H1 (cell line): ENCODE measurements around the gene RAB40B. TPM values are rescaled to one million over a fixed set of nuclear protein-coding genes. Genes with fewer than 3 reads are reported as not detected.

Experiments used
- CTCF ChIA-PET: fragments of 300-600 bp; sonication (Branson Sonifier 250); formaldehyde crosslinking; loops from one replicate; lab custom pipeline; 2021; ENCODE audit not compliant: partially characterized antibody; lab: Charles Lee
- POLR2A ChIA-PET: fragments of 300-600 bp; sonication (Branson Sonifier 250); formaldehyde crosslinking; loops from one replicate; lab custom pipeline; 2021; ENCODE audit warnings: inconsistent platforms; ENCODE audit not compliant: partially characterized antibody; lab: Charles Lee
- DNase-seq, 2 experiments: peaks; one replicate each; pipeline versions ENCODE4 v3.0.0 to v3.0.0-alpha.2; 2010 to 2022; ENCODE audit warnings: low spot score in 2 of 2, low read depth in 1 of 2, mixed read lengths in 1 of 2
- FAIRE-seq: peaks from 2 replicates; lab custom pipeline; 2011; peaks lifted over from hg19 to GRCh38; lab: Jason Lieb, UNC
- H2AFZ ChIP-seq: 2 replicates; pipeline ENCODE4 v1.8.1; 2012; ENCODE audit warnings: low read length, inconsistent platforms
- H2AK5ac ChIP-seq: 2 replicates; pipeline ENCODE4 v1.6.1; 2013; ENCODE audit warnings: low read depth, low read length
- H2BK120ac ChIP-seq: replicated peaks from 2 replicates; pipeline ENCODE3; 2013; ENCODE audit warnings: low read depth, low read length, inconsistent platforms
- H2BK12ac ChIP-seq: 2 replicates; pipeline ENCODE4 v1.6.1; 2013; ENCODE audit warnings: low read depth, low read length
- H2BK15ac ChIP-seq: 2 replicates; pipeline ENCODE4 v1.6.1; 2013; ENCODE audit warnings: low read length
- H2BK20ac ChIP-seq: 2 replicates; pipeline ENCODE4 v1.6.1; 2013; ENCODE audit warnings: low read length
- H2BK5ac ChIP-seq: 2 replicates; pipeline ENCODE4 v1.6.1; 2013; ENCODE audit warnings: low read depth, low read length
- H3K14ac ChIP-seq: 2 replicates; pipeline ENCODE4 v1.6.1; 2013; ENCODE audit warnings: inconsistent platforms; ENCODE audit not compliant: insufficient read length
- H3K18ac ChIP-seq: 2 replicates; pipeline ENCODE4 v1.6.1; 2013; ENCODE audit warnings: low read length; ENCODE audit errors: extremely low read depth
- H3K23ac ChIP-seq: 2 replicates; pipeline ENCODE4 v1.6.1; 2013; ENCODE audit warnings: inconsistent platforms; ENCODE audit not compliant: insufficient read length
- H3K23me2 ChIP-seq: 2 replicates; pipeline ENCODE4 v1.6.1; 2013; ENCODE audit warnings: low read depth, low read length
- H3K27ac ChIP-seq: 2 replicates; pipeline ENCODE4 v1.6.1; 2011; ENCODE audit warnings: low read depth, low read length, inconsistent platforms
- H3K27me3 ChIP-seq, 4 experiments: replicated peaks in 1 of 4; 1 replicate in 1 of 4; 2 replicates in 3 of 4; pipeline versions ENCODE4 v1.6.1 to v1.8.1; 2011 to 2013; ENCODE audit warnings: low read length in 3 of 4, mild to moderate bottlenecking in 3 of 4, inconsistent platforms in 2 of 4, mixed read lengths in 2 of 4, moderate library complexity in 1 of 4; ENCODE audit not compliant: control insufficient read depth in 3 of 4, insufficient read depth in 3 of 4; ENCODE audit errors: extremely low read depth in 1 of 4
- H3K36me3 ChIP-seq, 4 experiments: 2 replicates each; pipeline versions ENCODE4 v1.6.1 to v1.8.1; 2011 to 2013; ENCODE audit warnings: mild to moderate bottlenecking in 4 of 4, low read length in 3 of 4, moderate library complexity in 2 of 4, control low read depth in 1 of 4, inconsistent platforms in 1 of 4; ENCODE audit not compliant: insufficient read depth in 4 of 4, control insufficient read depth in 2 of 4
- H3K4ac ChIP-seq: replicated peaks from 2 replicates; pipeline ENCODE3; 2013; ENCODE audit warnings: low read length, low read depth, mixed read lengths, inconsistent platforms; ENCODE audit not compliant: insufficient read length
- H3K4me1 ChIP-seq, 4 experiments: replicated peaks in 1 of 4; 1 replicate in 1 of 4; 2 replicates in 3 of 4; pipeline versions ENCODE4 v1.6.1 to v1.8.1; 2011 to 2013; ENCODE audit warnings: low read length in 3 of 4, inconsistent platforms in 2 of 4, mixed read lengths in 1 of 4; ENCODE audit not compliant: insufficient read depth in 4 of 4, control insufficient read depth in 3 of 4
- H3K4me2 ChIP-seq, 2 experiments: 2 replicates each; pipeline versions ENCODE4 v1.6.1 to v1.8.1; 2011 to 2013; ENCODE audit warnings: low read depth in 2 of 2, low read length in 2 of 2, control low read depth in 1 of 2, inconsistent platforms in 1 of 2, mild to moderate bottlenecking in 1 of 2; ENCODE audit not compliant: insufficient read depth in 1 of 2
- H3K4me3 ChIP-seq, 4 experiments: fragments of 200-600, 300-600 bp in 1 of 4; sonication (generic), shearing (Covaris generic), sonication (Bioruptor Twin) in 1 of 4; 2 replicates each; pipeline versions ENCODE4 v1.5.1 to v1.8.1; 2011 to 2016; ENCODE audit warnings: low read length in 4 of 4, low read depth in 3 of 4, control low read depth in 2 of 4, inconsistent platforms in 2 of 4, mild to moderate bottlenecking in 2 of 4, mixed read lengths in 1 of 4, moderate library complexity in 1 of 4; ENCODE audit not compliant: insufficient read depth in 2 of 4; ENCODE audit errors: extremely low read depth in 1 of 4
- H3K56ac ChIP-seq: replicated peaks from 2 replicates; pipeline ENCODE3; 2013; ENCODE audit warnings: low read depth, mild to moderate bottlenecking, mixed read lengths, low read length, inconsistent platforms; ENCODE audit not compliant: insufficient read length
- H3K79me1 ChIP-seq: 2 replicates; pipeline ENCODE4 v1.6.1; 2013; ENCODE audit warnings: low read depth, low read length, control low read depth
- H3K79me2 ChIP-seq, 2 experiments: 2 replicates each; pipeline versions ENCODE4 v1.6.1 to v1.8.1; 2012 to 2013; ENCODE audit warnings: low read length in 2 of 2, mild to moderate bottlenecking in 2 of 2, inconsistent platforms in 1 of 2; ENCODE audit not compliant: insufficient read depth in 2 of 2, control insufficient read depth in 1 of 2
- H3K9ac ChIP-seq, 4 experiments: replicated peaks in 1 of 4; 1 replicate in 1 of 4; 2 replicates in 3 of 4; pipeline versions ENCODE4 v1.6.1 to v1.8.1; 2011 to 2013; ENCODE audit warnings: low read depth in 3 of 4, low read length in 3 of 4, control low read depth in 2 of 4, mild to moderate bottlenecking in 2 of 4, moderate library complexity in 2 of 4, inconsistent platforms in 1 of 4; ENCODE audit errors: extremely low read depth in 1 of 4
- H3K9me3 ChIP-seq, 2 experiments: 2 replicates each; pipeline versions ENCODE4 v1.6.1 to v1.8.1; 2012 to 2013; ENCODE audit warnings: mild to moderate bottlenecking in 2 of 2, moderate library complexity in 2 of 2, control low read depth in 1 of 2, inconsistent platforms in 1 of 2, low read depth in 1 of 2, low read length in 1 of 2, mixed read lengths in 1 of 2; ENCODE audit not compliant: insufficient read depth in 2 of 2
- H4K20me1 ChIP-seq, 2 experiments: replicated peaks in 1 of 2; 2 replicates each; pipeline versions ENCODE3 to v1.8.1; 2011 to 2013; ENCODE audit warnings: inconsistent platforms in 2 of 2, low read length in 2 of 2, mild to moderate bottlenecking in 1 of 2; ENCODE audit not compliant: insufficient read depth in 2 of 2, control insufficient read depth in 1 of 2
- H4K5ac ChIP-seq: 2 replicates; pipeline ENCODE4 v1.6.1; 2013; ENCODE audit warnings: low read length, low read depth, mixed read lengths, inconsistent platforms; ENCODE audit not compliant: insufficient read length
- H4K8ac ChIP-seq: 2 replicates; pipeline ENCODE4 v1.8.0; 2013; ENCODE audit warnings: mild to moderate bottlenecking, moderate library complexity, low read length, inconsistent platforms; ENCODE audit not compliant: insufficient read depth; ENCODE audit errors: extremely low read depth
- H4K91ac ChIP-seq: replicated peaks from 2 replicates; pipeline ENCODE3; 2013; ENCODE audit warnings: low read length, mixed read lengths, inconsistent platforms; ENCODE audit not compliant: insufficient read length
- BCL11A ChIP-seq, 2 experiments: IDR thresholded peaks; one replicate each; pipeline ENCODE4 v1.6.1; 2011; ENCODE audit warnings: low read depth in 2 of 2, low read length in 2 of 2, mild to moderate bottlenecking in 2 of 2
- E2F6 ChIP-seq: IDR thresholded peaks from 2 replicates; pipeline ENCODE4 v1.6.1; 2012; ENCODE audit warnings: inconsistent platforms
- PHF8 ChIP-seq: fragments of 200-600 bp; sonication (generic); conservative IDR thresholded peaks from 2 replicates; pipeline ENCODE4 v1.7.1; 2012; ENCODE audit warnings: low read depth, mild to moderate bottlenecking, inconsistent platforms, low read length, moderate library complexity
- RAD21 ChIP-seq, 2 experiments: IDR thresholded peaks in 1 of 2; conservative IDR thresholded peaks in 1 of 2; 2 replicates each; pipeline ENCODE4 v1.6.1; 2011; ENCODE audit warnings: low read depth in 2 of 2, low read length in 2 of 2, improper control_type of control experiment in 1 of 2, inconsistent platforms in 1 of 2, mild to moderate bottlenecking in 1 of 2, moderate library complexity in 1 of 2
- SIX5 ChIP-seq: IDR thresholded peaks from 2 replicates; pipeline ENCODE4 v1.6.1; 2011; ENCODE audit warnings: mild to moderate bottlenecking, low read depth, low read length
- WGBS, 2 experiments: shearing (Covaris generic) in 1 of 2; methylation state at CpG; one replicate each; pipeline versions ENCODE4 v1.1.6 to v1.1.7; 2013 to 2015; ENCODE audit warnings: low lambda C conversion rate in 2 of 2, mixed read lengths in 2 of 2, inconsistent platforms in 1 of 2, low coverage in 1 of 2, missing lambda C conversion rate in 1 of 2; ENCODE audit not compliant: insufficient replicate concordance in 2 of 2, insufficient coverage in 1 of 2, insufficient read length in 1 of 2; ENCODE audit errors: extremely low coverage in 1 of 2, missing lambda C conversion rate in 1 of 2; 5-methylcytosine and 5-hydroxymethylcytosine counted together
- polyA plus RNA-seq, 7 experiments: library from polyadenylated mRNA; depleted of rRNA in 3 of 7; stranded (reverse) in 5 of 7; unstranded in 2 of 7; fragments of >200 nt in 5 of 7; fragments of 200-250 nt in 2 of 7; gene quantifications; 1 replicate in 5 of 7; 2 replicates in 1 of 7; 4 replicates in 1 of 7; pipeline versions ENCODE4 v1.2.1 to v1.2.3, GENCODE V29; 2011 to 2013; ENCODE audit warnings: missing spikeins in 2 of 7, mixed read lengths in 2 of 7
- total RNA-seq: library from RNA; stranded (reverse); fragmentation: NEBNext Ultra II Directional; extraction: Animal tissue kit (Norgen Biotek cat#: 25700); gene quantifications from 2 replicates; pipeline ENCODE4 v1.2.1, GENCODE V29; 2021
- TF ChIP-seq, protein P1 (sequence below): IDR thresholded peaks from 2 replicates; pipeline ENCODE4 v1.6.1; 2012; ENCODE audit warnings: inconsistent platforms
- TF ChIP-seq, protein P2 (sequence below), 3 experiments: IDR thresholded peaks; 1 replicate in 2 of 3; 2 replicates in 1 of 3; pipeline versions ENCODE4 v1.5.1 to v1.6.1; 2011; ENCODE audit warnings: low read length in 3 of 3, mild to moderate bottlenecking in 3 of 3, inconsistent platforms in 2 of 3, low read depth in 1 of 3, moderate library complexity in 1 of 3; ENCODE audit not compliant: insufficient read depth in 1 of 3; ENCODE audit errors: control extremely low read depth in 1 of 3

The RAB40B gene
- total and polyA plus RNA-seq, 2 of the 8 experiments (the other 6 are each of a cell fraction or from before 2014, with no cell fraction given): 3.1 to 4.6 TPM

- H4K5ac ChIP-seq: no peak overlapping the region
- H3K27ac ChIP-seq: no peak overlapping the region
- H2BK20ac ChIP-seq: no peak overlapping the region
- no peak overlapping the region for H3K4me3 ChIP-seq
- no peak overlapping the region for H3K18ac ChIP-seq
- H3K27me3 ChIP-seq: 0 out of 7 replicates have a peak, but pooled peaks cover 0 to 2% (median 0%) of the 10 kb centered on the region in 4 experiments
- no peak overlapping the region for H3K56ac ChIP-seq
- peak overlapping the region; percentile 88 for H2BK15ac ChIP-seq
- no peaks in the 10 kb centered on the region for H3K79me1 ChIP-seq
- peak in 1 of 2 experiments; percentile 63 for DNase-seq
- H3K14ac ChIP-seq: no peak overlapping the region
- CTCF ChIA-PET: interaction anchor here (0.8 to 2.9 kb wide), 12 partner anchors 8 to 154 kb away, joined by 3 to 22 read pairs (median 4); no protein-coding TSS in a partner anchor
- H3K36me3 ChIP-seq: no peaks in the 10 kb centered on the region
- no peak overlapping the region for H3K23ac ChIP-seq
- H3K4me1 ChIP-seq: no peaks in the 10 kb centered on the region
- no peak overlapping the region; the same call in 1 of the 2 replicates for H2BK5ac ChIP-seq
- no peak overlapping the region for H4K91ac ChIP-seq
- H2BK120ac ChIP-seq: no peak overlapping the region
- H4K20me1 ChIP-seq: no peaks in the 10 kb centered on the region
- no peak overlapping the region; a peak in 1 of 4 replicates for H3K4me2 ChIP-seq
- no peak overlapping the region for H2AFZ ChIP-seq
- no peak overlapping the region; the same call in 1 of the 2 replicates for H4K8ac ChIP-seq
- TF ChIP-seq SIX5 (no peak), PHF8 (no peak), RAD21 (IDR thresholded peaks at IDR 0.05 in 1 of 2, conservative IDR thresholded peaks at IDR 0.05 in 1 of 2; ENCODE audit: low read depth in 2 of 2, low read length in 2 of 2) (no peak), E2F6 (0 out of 2 replicates have a peak, but pooled peaks have one; percentile 32), BCL11A (IDR thresholded peaks at IDR 0.05; ENCODE audit: low read depth in 2 of 2, low read length in 2 of 2) (no peak)
- TF ChIP-seq, protein P1, sequence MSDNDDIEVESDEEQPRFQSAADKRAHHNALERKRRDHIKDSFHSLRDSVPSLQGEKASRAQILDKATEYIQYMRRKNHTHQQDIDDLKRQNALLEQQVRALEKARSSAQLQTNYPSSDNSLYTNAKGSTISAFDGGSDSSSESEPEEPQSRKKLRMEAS: peak; percentile 76
- TF ChIP-seq, protein P2, sequence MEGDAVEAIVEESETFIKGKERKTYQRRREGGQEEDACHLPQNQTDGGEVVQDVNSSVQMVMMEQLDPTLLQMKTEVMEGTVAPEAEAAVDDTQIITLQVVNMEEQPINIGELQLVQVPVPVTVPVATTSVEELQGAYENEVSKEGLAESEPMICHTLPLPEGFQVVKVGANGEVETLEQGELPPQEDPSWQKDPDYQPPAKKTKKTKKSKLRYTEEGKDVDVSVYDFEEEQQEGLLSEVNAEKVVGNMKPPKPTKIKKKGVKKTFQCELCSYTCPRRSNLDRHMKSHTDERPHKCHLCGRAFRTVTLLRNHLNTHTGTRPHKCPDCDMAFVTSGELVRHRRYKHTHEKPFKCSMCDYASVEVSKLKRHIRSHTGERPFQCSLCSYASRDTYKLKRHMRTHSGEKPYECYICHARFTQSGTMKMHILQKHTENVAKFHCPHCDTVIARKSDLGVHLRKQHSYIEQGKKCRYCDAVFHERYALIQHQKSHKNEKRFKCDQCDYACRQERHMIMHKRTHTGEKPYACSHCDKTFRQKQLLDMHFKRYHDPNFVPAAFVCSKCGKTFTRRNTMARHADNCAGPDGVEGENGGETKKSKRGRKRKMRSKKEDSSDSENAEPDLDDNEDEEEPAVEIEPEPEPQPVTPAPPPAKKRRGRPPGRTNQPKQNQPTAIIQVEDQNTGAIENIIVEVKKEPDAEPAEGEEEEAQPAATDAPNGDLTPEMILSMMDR (IDR thresholded peaks at IDR 0.05; ENCODE audit: control extremely low read depth in 1 of 3, insufficient read depth in 1 of 3, low read depth in 1 of 3, low read length in 3 of 3): peak in 2 of 3 experiments; percentile 22; a peak in 2 of 4 replicates
- no peak overlapping the region for H3K4ac ChIP-seq
- POLR2A ChIA-PET: interaction anchor here (0.8 to 1.2 kb wide), 2 partner anchors 11 to 33 kb away, joined by 3 read pairs; no protein-coding TSS in a partner anchor
- no peak overlapping the region; the same call in 1 of the 2 replicates for H2AK5ac ChIP-seq
- H3K79me2 ChIP-seq: no peaks in the 10 kb centered on the region
- no peak overlapping the region for H3K9ac ChIP-seq
- WGBS, 2 experiments: 86% methylated on average over 29 of the region's 29 CpGs; no CpG with 5 or more reads in 1 of the 2 experiments
- peak overlapping the region; percentile 27; the same call in 1 of the 2 replicates for H2BK12ac ChIP-seq
- H3K23me2 ChIP-seq: peaks cover under 1% of the 10 kb centered on the region; the same call in 1 of the 2 replicates
- H3K9me3 ChIP-seq: no peaks in the 10 kb centered on the region
- FAIRE-seq: no peak
Observed at GRCh38 chr17:82710499-82711232, 12.2 kb upstream of the RAB40B start.
